ENCODE measurements around the gene PFN1.

DNA sequence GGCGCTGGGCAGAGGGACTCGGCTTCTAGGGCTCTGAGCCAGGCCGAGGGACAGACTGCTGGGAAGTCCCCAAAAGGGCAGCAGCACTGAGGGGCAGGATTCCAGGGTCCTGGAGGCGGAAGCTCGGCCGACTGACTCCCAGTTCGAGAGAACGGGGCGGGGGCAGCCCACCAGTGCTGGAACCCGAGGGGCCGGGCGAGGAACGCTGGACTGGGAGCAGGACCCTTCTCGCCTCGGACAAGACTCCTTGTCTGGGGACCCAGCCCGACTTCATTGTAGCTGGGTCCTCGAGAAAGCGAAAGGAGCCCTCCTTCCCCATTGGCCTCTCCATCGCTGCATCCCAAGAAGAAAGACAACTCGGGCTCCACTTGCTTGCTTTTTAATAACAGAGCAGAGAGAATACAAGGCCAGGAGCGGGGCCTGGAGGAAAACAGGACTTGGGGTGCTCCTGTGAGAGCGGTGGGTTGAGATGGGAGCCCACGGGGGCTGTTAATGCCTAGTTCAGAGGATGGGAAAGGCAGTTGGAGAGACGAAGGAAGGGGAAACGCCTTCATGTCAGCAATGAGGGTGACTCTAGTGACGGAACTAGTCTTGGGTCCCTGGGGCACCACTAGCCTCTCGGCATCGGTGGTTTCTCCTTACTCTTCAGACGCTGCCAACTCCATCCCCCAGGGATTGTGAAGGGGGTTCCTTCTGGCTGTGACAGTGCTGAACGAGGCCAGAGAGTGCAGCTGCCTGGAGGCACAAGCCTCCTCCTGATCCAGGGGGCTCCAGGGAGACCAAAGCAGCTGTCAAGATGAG, 39.6 kb upstream of the PFN1 start:
- TF ChIP-seq, protein P1, sequence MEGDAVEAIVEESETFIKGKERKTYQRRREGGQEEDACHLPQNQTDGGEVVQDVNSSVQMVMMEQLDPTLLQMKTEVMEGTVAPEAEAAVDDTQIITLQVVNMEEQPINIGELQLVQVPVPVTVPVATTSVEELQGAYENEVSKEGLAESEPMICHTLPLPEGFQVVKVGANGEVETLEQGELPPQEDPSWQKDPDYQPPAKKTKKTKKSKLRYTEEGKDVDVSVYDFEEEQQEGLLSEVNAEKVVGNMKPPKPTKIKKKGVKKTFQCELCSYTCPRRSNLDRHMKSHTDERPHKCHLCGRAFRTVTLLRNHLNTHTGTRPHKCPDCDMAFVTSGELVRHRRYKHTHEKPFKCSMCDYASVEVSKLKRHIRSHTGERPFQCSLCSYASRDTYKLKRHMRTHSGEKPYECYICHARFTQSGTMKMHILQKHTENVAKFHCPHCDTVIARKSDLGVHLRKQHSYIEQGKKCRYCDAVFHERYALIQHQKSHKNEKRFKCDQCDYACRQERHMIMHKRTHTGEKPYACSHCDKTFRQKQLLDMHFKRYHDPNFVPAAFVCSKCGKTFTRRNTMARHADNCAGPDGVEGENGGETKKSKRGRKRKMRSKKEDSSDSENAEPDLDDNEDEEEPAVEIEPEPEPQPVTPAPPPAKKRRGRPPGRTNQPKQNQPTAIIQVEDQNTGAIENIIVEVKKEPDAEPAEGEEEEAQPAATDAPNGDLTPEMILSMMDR (conservative IDR thresholded peaks at IDR 0.05), result no peak
- TF ChIP-seq EZH2 (IDR thresholded peaks at IDR 0.05; ENCODE audit: low read depth), result no peak

All from PC-9 (cell line).